Astrocyte (in vitro differentiated cells and primary cell): Measurements from ENCODE around the gene RUSF1. TPM values are rescaled to one million over a fixed set of nuclear protein-coding genes. Genes with fewer than 3 reads are reported as not detected.

Source experiments
- DNase-seq: peaks from one replicate; pipeline ENCODE4 v3.0.0-alpha.2; 2010; ENCODE audit warnings: low read depth
- FAIRE-seq: peaks from 2 replicates; lab custom pipeline; 2011; peaks lifted over from hg19 to GRCh38; lab: Jason Lieb, UNC
- H2AFZ ChIP-seq: 2 replicates; pipeline ENCODE4 v1.6.0; 2012; ENCODE audit warnings: low read depth, low read length, inconsistent platforms
- H3K27ac ChIP-seq: 2 replicates; pipeline ENCODE4 v1.5.1; 2011; ENCODE audit warnings: low read depth, low read length, inconsistent platforms
- H3K27me3 ChIP-seq: 2 replicates; pipeline ENCODE4 v1.6.0; 2011; ENCODE audit warnings: low read length, inconsistent platforms; ENCODE audit not compliant: insufficient read depth
- H3K36me3 ChIP-seq: 2 replicates; pipeline ENCODE4 v1.5.1; 2011; ENCODE audit warnings: low read length, inconsistent platforms; ENCODE audit not compliant: insufficient read depth
- H3K4me1 ChIP-seq: 2 replicates; pipeline ENCODE4 v1.5.1; 2011; ENCODE audit warnings: low read length, inconsistent platforms; ENCODE audit not compliant: insufficient read depth
- H3K4me2 ChIP-seq: 2 replicates; pipeline ENCODE4 v1.6.0; 2012; ENCODE audit warnings: low read length, inconsistent platforms
- H3K4me3 ChIP-seq: 2 replicates; pipeline ENCODE4 v1.5.1; 2011; ENCODE audit warnings: low read depth, mild to moderate bottlenecking, low read length, inconsistent platforms; ENCODE audit not compliant: insufficient read depth
- H3K79me2 ChIP-seq: 2 replicates; pipeline ENCODE4 v1.6.0; 2012; ENCODE audit warnings: mild to moderate bottlenecking, low read length, inconsistent platforms; ENCODE audit not compliant: insufficient read depth
- H3K9ac ChIP-seq: 2 replicates; pipeline ENCODE4 v1.6.0; 2012; ENCODE audit warnings: mild to moderate bottlenecking, low read length, inconsistent platforms
- H3K9me3 ChIP-seq: 2 replicates; pipeline ENCODE4 v1.5.1; 2012; ENCODE audit warnings: low read depth, mild to moderate bottlenecking, low read length, inconsistent platforms; ENCODE audit not compliant: insufficient read depth
- H4K20me1 ChIP-seq: 2 replicates; pipeline ENCODE4 v1.6.0; 2012; ENCODE audit warnings: low read length, inconsistent platforms; ENCODE audit not compliant: insufficient read depth
- H3K27ac Mint-ChIP-seq: one replicate; pipeline ENCODE4 v1.8.0; 2021; ENCODE audit warnings: mild to moderate bottlenecking, mixed read lengths; ENCODE audit not compliant: unreplicated experiment
- H3K27me3 Mint-ChIP-seq: one replicate; pipeline ENCODE4 v1.8.0; 2021; ENCODE audit warnings: low read depth, mixed read lengths; ENCODE audit not compliant: unreplicated experiment
- H3K36me3 Mint-ChIP-seq: one replicate; pipeline ENCODE4 v1.8.0; 2021; ENCODE audit warnings: low read depth, mixed read lengths; ENCODE audit not compliant: unreplicated experiment
- H3K4me1 Mint-ChIP-seq: one replicate; pipeline ENCODE4 v1.8.0; 2021; ENCODE audit warnings: low read depth, mixed read lengths; ENCODE audit not compliant: unreplicated experiment
- H3K4me3 Mint-ChIP-seq: one replicate; pipeline ENCODE4 v1.8.0; 2021; ENCODE audit warnings: mild to moderate bottlenecking, moderate library complexity, mixed read lengths; ENCODE audit not compliant: unreplicated experiment
- H3K9me3 Mint-ChIP-seq: one replicate; pipeline ENCODE4 v1.8.0; 2021; ENCODE audit warnings: mild to moderate bottlenecking, mixed read lengths; ENCODE audit not compliant: unreplicated experiment
- EZH2 ChIP-seq: IDR thresholded peaks from 2 replicates; pipeline ENCODE4 v1.6.1; 2012; ENCODE audit warnings: mild to moderate bottlenecking, low read length, inconsistent platforms; ENCODE audit not compliant: insufficient read depth
- total RNA-seq: library from RNA; stranded (reverse); gene quantifications from 2 replicates; pipeline ENCODE4 v1.2.1, GENCODE V29; 2021
- TF ChIP-seq, protein P1 (sequence below): IDR thresholded peaks from 2 replicates; pipeline ENCODE4 v1.5.1; 2011; ENCODE audit warnings: low read depth, mild to moderate bottlenecking, inconsistent platforms, low read length, moderate library complexity; ENCODE audit not compliant: insufficient read depth

The RUSF1 gene
- total RNA-seq, 1 donor from 2014 or later: 33.9 TPM

DNA sequence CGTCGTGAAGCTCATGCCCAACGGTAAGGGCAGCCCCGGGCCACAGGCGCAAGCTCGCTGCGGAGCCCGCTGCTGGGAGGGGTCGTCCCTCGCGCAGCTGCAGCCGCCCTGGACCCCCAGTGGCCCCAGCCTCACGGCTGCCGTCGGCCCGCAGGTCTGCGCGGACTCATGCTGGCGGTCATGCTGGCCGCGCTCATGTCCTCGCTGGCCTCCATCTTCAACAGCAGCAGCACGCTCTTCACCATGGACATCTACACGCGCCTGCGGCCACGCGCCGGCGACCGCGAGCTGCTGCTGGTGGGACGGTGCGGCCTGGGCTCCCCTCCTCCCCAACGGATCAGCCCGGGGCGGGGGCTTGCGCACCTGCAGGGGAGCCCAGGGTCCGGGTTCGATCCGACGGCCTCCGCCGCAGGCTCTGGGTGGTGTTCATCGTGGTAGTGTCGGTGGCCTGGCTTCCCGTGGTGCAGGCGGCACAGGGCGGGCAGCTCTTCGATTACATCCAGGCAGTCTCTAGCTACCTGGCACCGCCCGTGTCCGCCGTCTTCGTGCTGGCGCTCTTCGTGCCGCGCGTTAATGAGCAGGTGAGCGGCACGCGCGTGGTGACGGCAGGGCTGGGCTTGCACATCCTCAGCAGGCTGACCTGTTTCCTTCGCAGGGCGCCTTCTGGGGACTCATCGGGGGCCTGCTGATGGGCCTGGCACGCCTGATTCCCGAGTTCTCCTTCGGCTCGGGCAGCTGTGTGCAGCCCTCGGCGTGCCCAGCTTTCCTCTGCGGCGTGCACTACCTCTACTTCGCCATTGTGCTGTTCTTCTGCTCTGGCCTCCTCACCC lies 19.5 kb downstream of the RUSF1 start:
- peaks cover 34% of the 10 kb centered on the region for H3K27me3 Mint-ChIP-seq
- no peaks in the 10 kb centered on the region for H3K36me3 ChIP-seq
- H3K4me2 ChIP-seq: peak overlapping the region; percentile 89
- H3K79me2 ChIP-seq: no peaks in the 10 kb centered on the region
- H3K27ac Mint-ChIP-seq: no peak overlapping the region
- TF ChIP-seq EZH2: no peak
- TF ChIP-seq, protein P1, sequence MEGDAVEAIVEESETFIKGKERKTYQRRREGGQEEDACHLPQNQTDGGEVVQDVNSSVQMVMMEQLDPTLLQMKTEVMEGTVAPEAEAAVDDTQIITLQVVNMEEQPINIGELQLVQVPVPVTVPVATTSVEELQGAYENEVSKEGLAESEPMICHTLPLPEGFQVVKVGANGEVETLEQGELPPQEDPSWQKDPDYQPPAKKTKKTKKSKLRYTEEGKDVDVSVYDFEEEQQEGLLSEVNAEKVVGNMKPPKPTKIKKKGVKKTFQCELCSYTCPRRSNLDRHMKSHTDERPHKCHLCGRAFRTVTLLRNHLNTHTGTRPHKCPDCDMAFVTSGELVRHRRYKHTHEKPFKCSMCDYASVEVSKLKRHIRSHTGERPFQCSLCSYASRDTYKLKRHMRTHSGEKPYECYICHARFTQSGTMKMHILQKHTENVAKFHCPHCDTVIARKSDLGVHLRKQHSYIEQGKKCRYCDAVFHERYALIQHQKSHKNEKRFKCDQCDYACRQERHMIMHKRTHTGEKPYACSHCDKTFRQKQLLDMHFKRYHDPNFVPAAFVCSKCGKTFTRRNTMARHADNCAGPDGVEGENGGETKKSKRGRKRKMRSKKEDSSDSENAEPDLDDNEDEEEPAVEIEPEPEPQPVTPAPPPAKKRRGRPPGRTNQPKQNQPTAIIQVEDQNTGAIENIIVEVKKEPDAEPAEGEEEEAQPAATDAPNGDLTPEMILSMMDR: no peak
- peaks cover 21% of the 10 kb centered on the region for H3K4me1 ChIP-seq
- no peak overlapping the region for H3K4me3 Mint-ChIP-seq
- H3K27me3 ChIP-seq: peaks cover 18% of the 10 kb centered on the region
- DNase-seq: no peak
- H3K4me3 ChIP-seq: peak overlapping the region; percentile 44
- no peak for FAIRE-seq
- peaks cover 18% of the 10 kb centered on the region for H3K36me3 Mint-ChIP-seq
- no peak overlapping the region for H2AFZ ChIP-seq
- H3K4me1 Mint-ChIP-seq: no peaks in the 10 kb centered on the region
- H3K27ac ChIP-seq: no peak overlapping the region
- H3K9me3 ChIP-seq: no peaks in the 10 kb centered on the region
- H3K9me3 Mint-ChIP-seq: peaks cover 2% of the 10 kb centered on the region
- H4K20me1 ChIP-seq: no peaks in the 10 kb centered on the region
- H3K9ac ChIP-seq: no peak overlapping the region

DNA sequence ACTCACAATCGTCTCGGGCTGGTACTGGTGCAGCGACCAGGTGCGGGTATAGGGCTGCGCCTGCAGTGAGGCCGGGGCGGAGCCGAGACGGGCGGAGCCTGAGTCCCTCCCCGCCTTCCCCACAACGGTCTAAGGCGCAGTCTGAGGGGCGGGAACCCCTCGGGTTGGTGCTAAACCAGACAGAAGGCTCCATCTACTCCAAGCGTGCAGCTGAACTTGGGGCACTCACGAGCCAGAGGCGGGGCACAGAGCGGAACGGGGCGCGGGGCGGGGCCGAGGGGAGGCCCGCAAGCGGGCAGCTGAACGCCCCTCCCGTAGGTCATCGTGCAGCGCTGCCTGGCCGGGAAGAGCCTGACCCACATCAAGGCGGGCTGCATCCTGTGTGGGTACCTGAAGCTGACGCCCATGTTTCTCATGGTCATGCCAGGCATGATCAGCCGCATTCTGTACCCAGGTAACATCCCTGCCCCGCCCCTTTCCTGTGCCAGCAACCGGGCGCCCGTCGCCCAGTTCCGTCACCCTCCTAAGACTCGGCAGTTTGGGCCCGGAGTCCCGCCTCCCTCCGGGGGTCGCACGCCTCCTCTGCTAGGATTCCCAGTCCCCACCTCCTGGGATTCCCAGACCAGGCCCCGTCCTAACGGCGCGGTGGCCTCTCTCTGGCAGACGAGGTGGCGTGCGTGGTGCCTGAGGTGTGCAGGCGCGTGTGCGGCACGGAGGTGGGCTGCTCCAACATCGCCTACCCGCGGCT lies 20.3 kb downstream of the RUSF1 start:
- Histone ChIP-seq H3K27me3 (peaks cover 18% of the 10 kb centered on the region), H3K4me2 (peak overlapping the region; percentile 89), H3K9ac (peak overlapping the region; percentile 31), H3K36me3 (no peaks in the 10 kb centered on the region), H3K4me1 (peaks cover 21% of the 10 kb centered on the region), H4K20me1 (no peaks in the 10 kb centered on the region), H2AFZ (peak overlapping the region; percentile 66), H3K27ac (no peak overlapping the region), H3K79me2 (no peaks in the 10 kb centered on the region), H3K9me3 (no peaks in the 10 kb centered on the region), H3K4me3 (peak overlapping the region; percentile 44)
- Mint-ChIP-seq H3K4me1 (no peaks in the 10 kb centered on the region), H3K36me3 (peaks cover 13% of the 10 kb centered on the region), H3K4me3 (peak overlapping the region; percentile 76), H3K9me3 (peaks cover 2% of the 10 kb centered on the region), H3K27me3 (peaks cover 37% of the 10 kb centered on the region), H3K27ac (no peak overlapping the region)
- TF ChIP-seq, protein P1: no peak
- TF ChIP-seq EZH2: peak; percentile 97
- DNase-seq (no peak), FAIRE-seq (no peak)
